Measurements from ENCODE around the gene RNH1.

The RNH1 gene

DNA sequence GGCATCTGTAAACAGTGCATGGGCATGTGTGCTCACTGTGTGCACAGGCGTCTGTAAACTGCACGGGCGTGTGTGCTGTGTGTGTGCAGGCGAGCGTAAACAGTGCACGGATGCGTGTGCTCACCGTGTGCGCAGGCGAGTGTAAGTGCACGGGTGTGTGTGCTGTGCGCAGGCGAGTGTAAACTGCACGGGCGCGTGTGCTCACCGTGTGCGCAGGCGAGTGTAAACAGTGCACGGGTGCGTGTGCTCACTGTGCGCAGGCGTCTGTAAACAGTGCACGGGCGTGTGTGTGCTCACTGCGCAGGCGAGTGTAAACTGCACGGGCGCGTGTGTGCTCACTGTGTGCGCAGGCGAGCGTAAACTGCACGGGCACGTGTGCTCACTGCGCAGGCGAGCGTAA, 22.4 kb downstream of the RNH1 start:
- no peak overlapping the region for H3K4me3 ChIP-seq (ENCODE audit: low read length)
- no peaks in the 10 kb centered on the region for H4K20me1 ChIP-seq (ENCODE audit: insufficient read depth, low read length)
- H2AFZ ChIP-seq (ENCODE audit: low read length): no peak overlapping the region

DNA sequence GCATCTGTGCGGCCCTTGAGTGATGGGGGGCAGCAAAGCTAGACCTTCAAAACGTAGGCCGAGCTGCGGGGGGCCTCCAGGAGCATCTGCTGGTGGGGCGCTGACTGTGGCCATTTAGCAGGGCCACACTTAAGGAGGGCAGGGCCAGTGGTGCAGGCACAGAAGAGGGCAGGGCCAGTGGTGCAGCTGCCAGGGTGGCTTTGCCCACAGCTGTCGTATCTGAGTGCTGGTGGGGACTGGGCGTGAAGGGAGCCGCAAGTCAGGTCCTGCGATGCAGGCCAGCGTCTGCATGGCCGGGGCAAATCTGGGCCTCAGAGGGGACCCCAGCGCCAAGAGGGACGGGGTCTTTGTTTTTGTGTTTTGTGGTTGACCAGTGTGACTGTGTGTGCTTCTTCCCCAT, 27.7 kb downstream of the RNH1 start:
- H2AFZ ChIP-seq (ENCODE audit: low read length): no peak overlapping the region
- H3K4me1 ChIP-seq (ENCODE audit: low read length): no peaks in the 10 kb centered on the region
- TF ChIP-seq EZH2 (optimal IDR thresholded peaks at IDR 0.05; ENCODE audit: low read depth, low read length): no peak
- no peak for TF ChIP-seq EZH2phosphoT487 (IDR thresholded peaks at IDR 0.05; ENCODE audit: low read length)
- TF ChIP-seq, protein P1, sequence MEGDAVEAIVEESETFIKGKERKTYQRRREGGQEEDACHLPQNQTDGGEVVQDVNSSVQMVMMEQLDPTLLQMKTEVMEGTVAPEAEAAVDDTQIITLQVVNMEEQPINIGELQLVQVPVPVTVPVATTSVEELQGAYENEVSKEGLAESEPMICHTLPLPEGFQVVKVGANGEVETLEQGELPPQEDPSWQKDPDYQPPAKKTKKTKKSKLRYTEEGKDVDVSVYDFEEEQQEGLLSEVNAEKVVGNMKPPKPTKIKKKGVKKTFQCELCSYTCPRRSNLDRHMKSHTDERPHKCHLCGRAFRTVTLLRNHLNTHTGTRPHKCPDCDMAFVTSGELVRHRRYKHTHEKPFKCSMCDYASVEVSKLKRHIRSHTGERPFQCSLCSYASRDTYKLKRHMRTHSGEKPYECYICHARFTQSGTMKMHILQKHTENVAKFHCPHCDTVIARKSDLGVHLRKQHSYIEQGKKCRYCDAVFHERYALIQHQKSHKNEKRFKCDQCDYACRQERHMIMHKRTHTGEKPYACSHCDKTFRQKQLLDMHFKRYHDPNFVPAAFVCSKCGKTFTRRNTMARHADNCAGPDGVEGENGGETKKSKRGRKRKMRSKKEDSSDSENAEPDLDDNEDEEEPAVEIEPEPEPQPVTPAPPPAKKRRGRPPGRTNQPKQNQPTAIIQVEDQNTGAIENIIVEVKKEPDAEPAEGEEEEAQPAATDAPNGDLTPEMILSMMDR (IDR thresholded peaks at IDR 0.05; ENCODE audit: low read length): no peak
- no peak overlapping the region for H3K9ac ChIP-seq (ENCODE audit: low read length)
- DNase-seq: no peak
- H3F3A ChIP-seq (ENCODE audit: insufficient read depth, low read length): no peaks in the 10 kb centered on the region
- no peaks in the 10 kb centered on the region for H3K9me3 ChIP-seq (replicated peaks; ENCODE audit: insufficient read depth, low read length)
- no peak overlapping the region for H3K27ac ChIP-seq (ENCODE audit: low read length)
- H3K79me2 ChIP-seq (ENCODE audit: low read length): no peaks in the 10 kb centered on the region
- H3K4me2 ChIP-seq (ENCODE audit: low read depth, low read length): no peak overlapping the region
- H3K9me2 ChIP-seq (replicated peaks; ENCODE audit: insufficient read depth, low read length): no peaks in the 10 kb centered on the region
- no peak overlapping the region for H3K4me3 ChIP-seq (ENCODE audit: low read length)
- H3K27me3 ChIP-seq (replicated peaks; ENCODE audit: insufficient read depth, low read length): no peaks in the 10 kb centered on the region
- H4K20me1 ChIP-seq (ENCODE audit: insufficient read depth, low read length): no peaks in the 10 kb centered on the region
- H3K36me3 ChIP-seq (replicated peaks; ENCODE audit: insufficient read depth, low read length): no peaks in the 10 kb centered on the region

More for the DNA sequence above, 22.4 kb downstream of the RNH1 start:
- H3K79me2 ChIP-seq (ENCODE audit: low read length): no peaks in the 10 kb centered on the region
- no peak overlapping the region for H3K4me2 ChIP-seq (ENCODE audit: low read depth, low read length)
- H3K4me1 ChIP-seq (ENCODE audit: low read length): no peaks in the 10 kb centered on the region
- H3K9me3 ChIP-seq (replicated peaks; ENCODE audit: insufficient read depth, low read length): no peaks in the 10 kb centered on the region
- no peak for DNase-seq
- H3K36me3 ChIP-seq (replicated peaks; ENCODE audit: insufficient read depth, low read length): no peaks in the 10 kb centered on the region
- H3F3A ChIP-seq (ENCODE audit: insufficient read depth, low read length): no peaks in the 10 kb centered on the region
- H3K9ac ChIP-seq (ENCODE audit: low read length): no peak overlapping the region
- no peaks in the 10 kb centered on the region for H3K9me2 ChIP-seq (replicated peaks; ENCODE audit: insufficient read depth, low read length)
- TF ChIP-seq EZH2 (optimal IDR thresholded peaks at IDR 0.05; ENCODE audit: low read depth, low read length) (no peak), EZH2phosphoT487 (IDR thresholded peaks at IDR 0.05; ENCODE audit: low read length) (no peak)
- TF ChIP-seq, protein P1 (IDR thresholded peaks at IDR 0.05; ENCODE audit: low read length): no peak
- H3K27me3 ChIP-seq (replicated peaks; ENCODE audit: insufficient read depth, low read length): no peaks in the 10 kb centered on the region
- H3K27ac ChIP-seq (ENCODE audit: low read length): no peak overlapping the region

DNA sequence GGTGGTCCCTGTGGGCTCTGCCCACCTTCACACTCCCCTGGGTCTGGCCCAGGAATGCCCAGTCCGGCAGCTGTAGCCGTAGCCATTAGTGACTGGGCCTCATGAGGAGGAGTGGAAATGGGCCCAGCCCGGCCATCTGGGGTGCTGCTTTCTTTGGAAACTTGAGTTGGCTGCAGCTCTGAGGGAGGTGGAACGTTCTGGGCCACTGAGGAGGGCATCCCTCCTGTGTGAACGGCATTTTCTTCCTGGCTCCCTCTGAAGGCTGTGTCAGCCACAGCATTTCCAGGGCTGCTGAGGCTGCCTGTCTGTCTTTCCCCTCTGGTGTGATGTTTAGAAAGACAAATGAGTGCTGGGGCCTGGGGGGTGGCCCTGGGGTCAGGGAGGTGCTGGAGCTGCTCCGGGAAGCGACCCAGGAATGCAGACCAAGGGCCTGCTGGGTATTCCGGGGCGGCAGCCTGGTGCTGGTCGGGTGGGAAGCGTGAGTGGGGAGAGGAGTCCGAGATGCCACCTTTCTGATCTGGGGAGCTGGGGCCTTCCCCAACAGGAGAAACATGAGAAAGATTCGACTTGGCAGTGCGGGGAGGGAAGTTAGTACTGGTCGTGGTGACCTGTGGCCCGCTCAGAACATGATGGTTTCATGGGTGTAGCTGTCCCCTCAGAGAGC, 29.9 kb downstream of the RNH1 start:
- no peak overlapping the region for H3K9ac ChIP-seq (ENCODE audit: low read length)
- H3K4me1 ChIP-seq (ENCODE audit: low read length): no peaks in the 10 kb centered on the region
- no peaks in the 10 kb centered on the region for H3K9me3 ChIP-seq (replicated peaks; ENCODE audit: insufficient read depth, low read length)
- TF ChIP-seq EZH2 (optimal IDR thresholded peaks at IDR 0.05; ENCODE audit: low read depth, low read length): no peak
- TF ChIP-seq EZH2phosphoT487 (IDR thresholded peaks at IDR 0.05; ENCODE audit: low read length): no peak
- TF ChIP-seq, protein P1 (IDR thresholded peaks at IDR 0.05; ENCODE audit: low read length): no peak
- no peaks in the 10 kb centered on the region for H4K20me1 ChIP-seq (ENCODE audit: insufficient read depth, low read length)
- H2AFZ ChIP-seq (ENCODE audit: low read length): no peak overlapping the region
- H3F3A ChIP-seq (ENCODE audit: insufficient read depth, low read length): no peaks in the 10 kb centered on the region
- no peak overlapping the region for H3K27ac ChIP-seq (ENCODE audit: low read length)
- H3K79me2 ChIP-seq (ENCODE audit: low read length): no peaks in the 10 kb centered on the region
- no peak overlapping the region for H3K4me2 ChIP-seq (ENCODE audit: low read depth, low read length)
- H3K4me3 ChIP-seq (ENCODE audit: low read length): no peak overlapping the region
- DNase-seq: no peak
- H3K9me2 ChIP-seq (replicated peaks; ENCODE audit: insufficient read depth, low read length): no peaks in the 10 kb centered on the region
- H3K27me3 ChIP-seq (replicated peaks; ENCODE audit: insufficient read depth, low read length): no peaks in the 10 kb centered on the region
- no peaks in the 10 kb centered on the region for H3K36me3 ChIP-seq (replicated peaks; ENCODE audit: insufficient read depth, low read length)
